DOHH2 (cell line): Measurements from ENCODE around the gene ARMS2.

ENCODE experiments used
- CTCF ChIP-seq: fragments of 200-600 bp; sonication (generic); IDR thresholded peaks from one replicate; pipeline ENCODE4 v1.5.1; 2014; ENCODE audit warnings: antibody characterized with exemption, mild to moderate bottlenecking, low read depth, low read length; ENCODE audit not compliant: poor library complexity, severe bottlenecking
- EZH2phosphoT487 ChIP-seq: fragments of 200-600 bp; sonication (generic); IDR thresholded peaks from 2 replicates; pipeline ENCODE4 v1.6.1; 2017; ENCODE audit warnings: borderline replicate concordance, mild to moderate bottlenecking, antibody characterized with exemption, low read length, moderate library complexity, mixed read lengths

- TF ChIP-seq CTCF (no peak), EZH2phosphoT487 (no peak)
Observed at GRCh38 chr10:122499491-122499941, 45.1 kb downstream of the ARMS2 start.
